K562 (cell line): Measurements from ENCODE around the gene MAP3K15. TPM values are rescaled to one million over a fixed set of nuclear protein-coding genes. Genes with fewer than 3 reads are reported as not detected.

Experiments used
- ATAC-seq: fragments of 200-7000 bp; cut with Tn5 transposase; 3 replicates; pipeline ENCODE4 v1.9.1; 2020; ENCODE audit warnings: moderate library complexity
- BruUV-seq: library from RNA; stranded (reverse); fragments of 400-500 nt; replicated peaks from 2 replicates; lab custom pipeline; 2021; lab: Mats Ljungman, UMichigan
- CTCF ChIA-PET: fragments of 300-600 bp; formaldehyde crosslinking; extraction: SDS; loops from one replicate; lab custom pipeline; 2021; ENCODE audit warnings: low intra/inter-chr PET ratio; lab: Yijun Ruan, JAX
- POLR2A ChIA-PET: fragments of 300-600, 350-650 bp; sonication (Branson Sonifier 250); formaldehyde crosslinking; extraction: SDS; loops from one replicate; lab custom pipeline; 2021; ENCODE audit warnings: antibody characterized with exemption, inconsistent platforms; lab: Yijun Ruan, JAX
- DNase-seq, 4 experiments: peaks; one replicate each; pipeline versions ENCODE4 v3.0.0 to v3.0.0-alpha.2; 2011 to 2018; ENCODE audit warnings: low spot score in 3 of 4, mixed read lengths in 3 of 4; ENCODE audit errors: extremely low read depth in 1 of 4
- FAIRE-seq: peaks from 2 replicates; lab custom pipeline; 2011; peaks lifted over from hg19 to GRCh38; lab: Jason Lieb, UNC
- H2AFZ ChIP-seq: 2 replicates; pipeline ENCODE4 v1.6.0; 2011; ENCODE audit warnings: low read depth, low read length, control low read depth, inconsistent platforms
- H3K27ac ChIP-seq: fragments of 200-600 bp; 3 replicates; pipeline ENCODE4 v1.8.0; 2011; ENCODE audit warnings: low read depth, mild to moderate bottlenecking, control low read depth, inconsistent platforms, low read length, moderate library complexity, mixed read lengths; ENCODE audit errors: extremely low read depth
- H3K27me3 ChIP-seq, 2 experiments: fragments of 300-600 bp in 1 of 2; 2 replicates in 1 of 2; 3 replicates in 1 of 2; pipeline versions ENCODE4 v1.6.0 to v1.8.0; 2011; ENCODE audit warnings: inconsistent platforms in 2 of 2, low read length in 2 of 2, mild to moderate bottlenecking in 1 of 2, mixed read lengths in 1 of 2, moderate library complexity in 1 of 2; ENCODE audit not compliant: control insufficient read depth in 2 of 2, insufficient read depth in 2 of 2
- H3K36me3 ChIP-seq: fragments of 300-600 bp; 3 replicates; pipeline ENCODE4 v1.8.0; 2011; ENCODE audit warnings: mild to moderate bottlenecking, low read length, inconsistent platforms; ENCODE audit not compliant: control insufficient read depth, insufficient read depth
- H3K4me1 ChIP-seq, 2 experiments: fragments of 200-600 bp in 1 of 2; replicated peaks in 1 of 2; 2 replicates in 1 of 2; 3 replicates in 1 of 2; pipeline versions ENCODE4 v1.5.1 to v1.8.0; 2011; ENCODE audit warnings: inconsistent platforms in 2 of 2, low read length in 2 of 2, mild to moderate bottlenecking in 1 of 2, mixed read lengths in 1 of 2, moderate library complexity in 1 of 2; ENCODE audit not compliant: control insufficient read depth in 2 of 2, insufficient read depth in 2 of 2
- H3K4me2 ChIP-seq: 2 replicates; pipeline ENCODE4 v1.6.1; 2011; ENCODE audit warnings: low read length, control low read depth, inconsistent platforms, mixed read lengths; ENCODE audit not compliant: insufficient read depth
- H3K4me3 ChIP-seq: fragments of 200-600 bp; sonication (generic), shearing (Covaris generic); 2 replicates; pipeline ENCODE4 v1.5.1; 2016; ENCODE audit warnings: control low read depth, inconsistent platforms
- H3K79me2 ChIP-seq: fragments of 200-600 bp; 3 replicates; pipeline ENCODE4 v1.8.0; 2011; ENCODE audit warnings: low read length, inconsistent platforms; ENCODE audit not compliant: control insufficient read depth, insufficient read depth
- H3K9ac ChIP-seq, 2 experiments: 2 replicates each; pipeline versions ENCODE4 v1.6.0 to v1.6.1; 2011; ENCODE audit warnings: low read depth in 2 of 2, low read length in 2 of 2, control low read depth in 1 of 2, inconsistent platforms in 1 of 2, mild to moderate bottlenecking in 1 of 2, mixed read lengths in 1 of 2; ENCODE audit not compliant: insufficient read depth in 1 of 2
- H3K9me1 ChIP-seq: one replicate; pipeline ENCODE4 v1.6.0; 2011; ENCODE audit warnings: inconsistent platforms, mild to moderate bottlenecking, low read length, moderate library complexity; ENCODE audit not compliant: control insufficient read depth, insufficient read depth
- H3K9me3 ChIP-seq: replicated peaks from 2 replicates; pipeline ENCODE4 v1.5.1; 2011; ENCODE audit warnings: low read depth, low read length, inconsistent platforms; ENCODE audit not compliant: control insufficient read depth, insufficient read depth
- H4K20me1 ChIP-seq: replicated peaks from 2 replicates; pipeline ENCODE4 v1.6.1; 2011; ENCODE audit warnings: low read length, inconsistent platforms, mixed read lengths; ENCODE audit not compliant: control insufficient read depth, insufficient read depth
- HMGN3 ChIP-seq: IDR thresholded peaks from 2 replicates; pipeline ENCODE4 v1.6.1; 2011; ENCODE audit warnings: borderline replicate concordance, low read depth, mild to moderate bottlenecking, mixed read lengths, low read length; ENCODE audit not compliant: insufficient read length; ENCODE audit errors: extremely low read depth
- MEIS2 ChIP-seq: fragments of 450-650 bp; IDR thresholded peaks from 2 replicates; pipeline ENCODE4 v1.6.1; 2014; ENCODE audit warnings: mild to moderate bottlenecking; ENCODE audit not compliant: partially characterized antibody
- WGBS: fragments of 100-300 bp; shearing (Covaris generic); methylation state at CpG from one replicate; pipeline ENCODE4 v1.1.6; 2016; ENCODE audit warnings: low coverage, mixed read lengths; ENCODE audit not compliant: insufficient coverage; ENCODE audit errors: missing lambda C conversion rate; 5-methylcytosine and 5-hydroxymethylcytosine counted together
- in situ Hi-C: fragments of 300-500 bp; cut with MboI; formaldehyde crosslinking; loops from 4 replicates; pipeline ENCODE4 v1.15.0; 2018; ENCODE audit warnings: inconsistent platforms, mixed read lengths
- intact Hi-C: fragments of 100-400 bp; cut with micrococcal nuclease; formaldehyde crosslinking; loops from 2 replicates; pipeline ENCODE4 v1.14.2; 2022
- polyA plus RNA-seq, 8 experiments: library from polyadenylated mRNA; depleted of rRNA in 4 of 8; stranded (reverse) in 5 of 8; unstranded in 3 of 8; fragments of >200 nt; fragmentation: Nextera tagmentation in 2 of 8; fragmentation: Illumina TruSeq in 1 of 8; extraction: Ambion mirVana in 2 of 8; extraction: Trizol in 1 of 8; gene quantifications; 2 replicates each; pipeline versions ENCODE4 v1.2.1 to v1.2.3, GENCODE V29; 2011 to 2014; ENCODE audit warnings: inconsistent platforms in 1 of 8, missing spikeins in 1 of 8
- total RNA-seq, 7 experiments: library from RNA; depleted of rRNA in 6 of 7; stranded (reverse); fragments of >200 nt in 6 of 7; fragmentation: Illumina TruSeq in 2 of 7; extraction: Trizol in 2 of 7; gene quantifications; 2 replicates each; pipeline versions ENCODE4 v1.2.1 to v1.2.3, GENCODE V29; 2011 to 2021; ENCODE audit warnings: low replicate concordance in 1 of 7
- TF ChIP-seq, protein P1 (sequence below): fragments of 250-450 bp; sonication (Bioruptor Pico); IDR thresholded peaks from 2 replicates; pipeline ENCODE4 v1.5.0; 2021; ENCODE audit warnings: mild to moderate bottlenecking, moderate library complexity
- TF ChIP-seq, protein P2 (sequence below): fragments of 450-650 bp; IDR thresholded peaks from 2 replicates; pipeline ENCODE4 v1.6.1; 2016
- TF ChIP-seq, protein P3 (sequence below), 2 experiments: IDR thresholded peaks in 1 of 2; conservative IDR thresholded peaks in 1 of 2; 2 replicates each; pipeline ENCODE4 v1.6.1; 2016; ENCODE audit warnings: low read depth in 2 of 2, mild to moderate bottlenecking in 1 of 2, missing compliant biosample characterization in 1 of 2, missing genetic modification characterization in 1 of 2, moderate library complexity in 1 of 2

The MAP3K15 gene
- total and polyA plus RNA-seq, 9 of the 15 experiments (the other 6 are each of a cell fraction or from before 2014, with no cell fraction given): 0.03 to 0.29 (median 0.14) TPM; not detected in 5

DNA sequence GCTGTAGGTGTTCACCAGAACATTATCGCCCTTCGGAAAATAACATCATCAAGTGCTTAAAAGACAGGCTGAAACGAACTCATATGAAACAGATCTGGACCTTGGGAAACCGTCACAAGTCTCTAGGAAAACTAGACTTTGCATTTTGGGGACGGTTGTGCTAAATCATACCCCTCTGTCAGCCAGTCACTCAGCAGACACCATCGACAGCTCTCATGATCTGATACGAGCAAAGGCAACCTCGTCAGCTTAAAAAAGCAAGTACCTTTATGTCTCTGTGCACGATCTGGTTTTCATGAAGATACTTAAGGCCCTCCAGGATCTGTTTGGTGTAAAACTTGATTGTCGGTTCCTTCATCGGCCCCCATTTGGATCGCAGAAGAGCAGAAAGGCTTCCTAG is 123.2 kb downstream of the MAP3K15 start:
- peak in 1 of 4 experiments; percentile 22 for DNase-seq
- Histone ChIP-seq H3K27ac (peak overlapping the region; percentile 43; the same call in 1 of the 3 replicates), H3K9me1 (no peaks in the 10 kb centered on the region), H3K9ac (peak overlapping the region in 1 of 2 experiments; percentile 34; a peak in 1 of 4 replicates), H2AFZ (peak overlapping the region; percentile 83), H4K20me1 (no peaks in the 10 kb centered on the region), H3K79me2 (no peaks in the 10 kb centered on the region), H3K4me2 (peak overlapping the region; percentile 63), H3K27me3 (peaks cover 0 to 5% of the 10 kb centered on the region in 2 experiments; a peak in 1 of 5 replicates), H3K4me3 (no peak overlapping the region), H3K9me3 (no peaks in the 10 kb centered on the region), H3K36me3 (no peaks in the 10 kb centered on the region), H3K4me1 (peaks cover 9 to 10% of the 10 kb centered on the region in 2 experiments; a peak in 4 of 5 replicates)
- 29% methylated on average over 11 of the region's 12 CpGs for WGBS
- intact Hi-C loops: no loop called here
- no peak for FAIRE-seq
- in situ Hi-C loops: no loop called here
- TF ChIP-seq, protein P1, sequence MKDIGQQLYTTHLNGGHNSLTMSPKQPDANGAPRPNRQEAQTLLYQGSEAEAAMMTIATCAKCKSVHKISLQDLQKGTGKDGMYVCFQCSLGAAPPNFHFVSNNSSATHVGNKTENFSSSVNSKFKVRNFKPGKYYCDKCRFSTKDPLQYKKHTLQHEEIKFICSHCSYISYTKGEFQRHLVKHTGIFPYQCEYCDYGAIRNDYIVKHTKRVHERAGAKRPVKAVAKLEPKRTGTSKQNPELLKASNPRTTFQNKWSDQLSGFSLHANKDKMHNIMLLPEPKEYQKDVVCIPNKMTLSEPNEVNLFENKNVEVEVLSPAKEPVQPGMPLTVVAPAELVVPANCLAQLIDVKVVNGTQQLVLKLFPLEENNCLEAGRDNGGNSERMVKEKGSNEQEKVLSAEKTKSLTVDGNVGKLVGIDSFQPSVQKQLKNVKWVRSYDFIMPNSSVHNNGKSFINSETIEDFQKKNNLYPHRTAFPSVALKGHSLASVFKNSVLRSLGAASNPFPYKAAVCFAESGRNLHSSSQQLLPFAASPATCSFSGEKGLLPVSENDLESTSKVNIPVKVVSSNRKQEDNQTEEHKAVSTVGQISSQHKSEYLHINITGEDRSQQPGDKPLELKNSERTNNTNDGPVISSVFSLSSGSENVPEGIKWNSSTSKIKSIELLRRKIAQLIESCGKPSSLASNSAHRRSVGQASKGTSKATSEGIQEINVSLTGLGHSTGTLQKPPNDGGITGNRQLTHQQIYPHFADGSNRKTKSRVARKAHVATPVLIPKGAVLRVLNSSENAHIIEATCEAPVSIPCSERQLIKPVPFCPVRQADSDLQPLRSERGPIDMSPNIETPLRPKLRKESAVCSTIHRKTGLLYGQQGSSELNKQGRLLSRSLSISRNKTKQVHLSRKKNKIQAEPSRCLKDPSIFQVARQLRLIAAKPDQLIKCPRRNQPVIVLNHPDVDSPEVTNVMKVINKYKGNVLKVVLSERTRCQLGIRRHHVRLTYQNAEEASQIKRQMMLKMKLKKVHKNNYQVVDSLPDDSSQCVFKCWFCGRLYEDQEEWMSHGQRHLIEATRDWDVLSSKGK (CRISPR knock-in tag): no peak
- TF ChIP-seq MEIS2 (peak; percentile 73), HMGN3 (no peak)
- TF ChIP-seq, protein P2, sequence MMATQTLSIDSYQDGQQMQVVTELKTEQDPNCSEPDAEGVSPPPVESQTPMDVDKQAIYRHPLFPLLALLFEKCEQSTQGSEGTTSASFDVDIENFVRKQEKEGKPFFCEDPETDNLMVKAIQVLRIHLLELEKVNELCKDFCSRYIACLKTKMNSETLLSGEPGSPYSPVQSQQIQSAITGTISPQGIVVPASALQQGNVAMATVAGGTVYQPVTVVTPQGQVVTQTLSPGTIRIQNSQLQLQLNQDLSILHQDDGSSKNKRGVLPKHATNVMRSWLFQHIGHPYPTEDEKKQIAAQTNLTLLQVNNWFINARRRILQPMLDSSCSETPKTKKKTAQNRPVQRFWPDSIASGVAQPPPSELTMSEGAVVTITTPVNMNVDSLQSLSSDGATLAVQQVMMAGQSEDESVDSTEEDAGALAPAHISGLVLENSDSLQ: peak; percentile 77
- TF ChIP-seq, protein P3, sequence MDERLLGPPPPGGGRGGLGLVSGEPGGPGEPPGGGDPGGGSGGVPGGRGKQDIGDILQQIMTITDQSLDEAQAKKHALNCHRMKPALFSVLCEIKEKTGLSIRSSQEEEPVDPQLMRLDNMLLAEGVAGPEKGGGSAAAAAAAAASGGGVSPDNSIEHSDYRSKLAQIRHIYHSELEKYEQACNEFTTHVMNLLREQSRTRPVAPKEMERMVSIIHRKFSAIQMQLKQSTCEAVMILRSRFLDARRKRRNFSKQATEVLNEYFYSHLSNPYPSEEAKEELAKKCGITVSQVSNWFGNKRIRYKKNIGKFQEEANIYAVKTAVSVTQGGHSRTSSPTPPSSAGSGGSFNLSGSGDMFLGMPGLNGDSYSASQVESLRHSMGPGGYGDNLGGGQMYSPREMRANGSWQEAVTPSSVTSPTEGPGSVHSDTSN (CRISPR knock-in tag; IDR thresholded peaks at IDR 0.05; ENCODE audit: low read depth): no peak
- TF ChIP-seq, protein P3 (tag; conservative IDR thresholded peaks at IDR 0.05; ENCODE audit: low read depth): peak; percentile 63
- POLR2A ChIA-PET: interaction anchor here (0.8 to 1.7 kb wide), 2 partner anchors 9 to 35 kb away, joined by 3 to 5 read pairs; no protein-coding TSS in a partner anchor
- no TSS peak for BruUV-seq
- ATAC-seq: peak; percentile 57
- CTCF ChIA-PET: no interaction called here
